ENCODE measurements around the gene UBR2. TPM values are rescaled to one million over a fixed set of nuclear protein-coding genes. Genes with fewer than 3 reads are reported as not detected.

Gene UBR2
- total and polyA plus RNA-seq, 2 of the 4 experiments (the other 2 are of a cell fraction) = 7.7 to 32.3 TPM

DNA sequence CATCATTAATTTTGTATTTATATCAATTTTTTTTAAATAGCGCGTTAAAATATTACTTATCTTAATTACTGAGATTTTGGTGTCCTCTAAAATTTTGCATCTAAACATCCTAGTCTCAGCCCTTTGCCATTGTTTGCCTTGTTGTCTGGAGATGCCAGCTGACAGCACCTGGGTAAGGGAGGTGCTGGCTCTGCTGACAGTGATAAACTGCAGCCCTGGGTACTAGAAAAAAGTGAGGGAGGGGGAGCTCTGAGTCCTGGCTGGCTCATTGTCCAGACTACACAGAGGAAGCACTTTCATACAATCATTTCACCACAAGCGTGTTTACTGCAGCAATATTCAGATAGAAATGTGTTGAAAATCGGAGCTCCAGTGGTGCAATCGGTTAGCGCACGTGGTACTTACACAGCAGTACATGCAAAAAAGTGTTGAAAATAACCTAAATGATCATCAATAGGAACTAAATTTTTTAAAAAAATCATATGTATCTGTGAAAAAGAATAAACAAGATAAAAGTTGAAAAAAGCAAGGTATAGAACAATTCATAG lies 18.5 kb upstream of the UBR2 start:
- no peak for TF ChIP-seq FOS (IDR thresholded peaks at IDR 0.05; ENCODE audit: low read depth, low read length)
- TF ChIP-seq MAFK (IDR thresholded peaks at IDR 0.05; ENCODE audit: low read depth, low read length) = no peak
- no peak for TF ChIP-seq MXI1 (IDR thresholded peaks at IDR 0.05; ENCODE audit: borderline replicate concordance, low read depth, low read length)
- TF ChIP-seq SMC3 (IDR thresholded peaks at IDR 0.05; ENCODE audit: low read depth, low read length) = no peak
- TF ChIP-seq CHD1 (IDR thresholded peaks at IDR 0.05; ENCODE audit: low read depth, low read length) = no peak
- ATAC-seq (ENCODE audit: low read depth) (no peak), DNase-seq (no peak)
- CTCF ChIA-PET = no interaction called here
- Histone ChIP-seq H2BK15ac (ENCODE audit: low read depth, low read length) (no peak overlapping the region), H3K14ac (replicated peaks; ENCODE audit: low read depth, low read length) (no peak overlapping the region), H3K36me3 (ENCODE audit: control insufficient read depth, insufficient read depth, low read length) (no peaks in the 10 kb centered on the region), H3K4me1 (ENCODE audit: control insufficient read depth, insufficient read depth, low read length) (0 out of 2 replicates have a peak, but pooled peaks cover 3% of the 10 kb centered on the region), H3K27ac (ENCODE audit: insufficient read depth, low read length) (no peak overlapping the region), H2AK9ac (replicated peaks; ENCODE audit: low read depth, low read length, poor library complexity) (no peak overlapping the region), H3K79me1 (ENCODE audit: low read depth in 1 of 2, low read length in 2 of 2) (0 out of 4 replicates have a peak, but pooled peaks cover 0 to 2% of the 10 kb centered on the region in 2 experiments), H3K23ac (ENCODE audit: low read depth, low read length) (no peak overlapping the region), H3K4me2 (ENCODE audit: low read depth, low read length) (no peak overlapping the region), H3K56ac (ENCODE audit: extremely low read depth, insufficient read depth, low read length) (no peak overlapping the region), H3K9me3 (ENCODE audit: control insufficient read depth, insufficient read depth, low read length) (no peaks in the 10 kb centered on the region), H3K4me3 (ENCODE audit: insufficient read depth, low read depth, low read length) (no peak overlapping the region), H4K20me1 (ENCODE audit: insufficient read depth, low read length) (no peaks in the 10 kb centered on the region), H2BK20ac (ENCODE audit: low read depth, low read length) (no peak overlapping the region), H3K18ac (ENCODE audit: low read depth, low read length) (no peak overlapping the region), H3K9me1 (ENCODE audit: insufficient read depth, low read length) (peaks cover 6% of the 10 kb centered on the region; the same call in 1 of the 2 replicates), H2AFZ (replicated peaks; ENCODE audit: low read length, poor library complexity) (no peak overlapping the region), H3K4ac (ENCODE audit: low read depth, low read length) (no peak overlapping the region), H2BK120ac (ENCODE audit: low read depth, low read length) (no peak overlapping the region), H2BK5ac (ENCODE audit: low read depth, low read length, poor library complexity, severe bottlenecking) (no peak overlapping the region), H2AK5ac (ENCODE audit: low read depth, low read length) (no peak overlapping the region), H4K5ac (ENCODE audit: low read depth, low read length) (no peak overlapping the region), H3K9ac (ENCODE audit: low read depth, low read length) (no peak overlapping the region), H4K91ac (ENCODE audit: insufficient read depth, low read depth, low read length) (no peak overlapping the region), H4K8ac (ENCODE audit: low read depth in 2 of 2, low read length in 2 of 2) (no peak overlapping the region), H3K27me3 (ENCODE audit: control insufficient read depth, insufficient read depth, low read length) (no peaks in the 10 kb centered on the region; the same call in 1 of the 2 replicates)
- in situ Hi-C loops (cut with MboI; ENCODE audit: low sequenced_read_pairs) (loop anchor here (5.0 to 10.0 kb wide), 2 partner anchors 283 to 470 kb away; no protein-coding TSS in a partner anchor), intact Hi-C loops (cut with micrococcal nuclease) (loop anchor here (5.0 kb wide), 1 partner anchor 283 kb away; no protein-coding TSS in a partner anchor), dilution Hi-C loops (cut with HindIII; ENCODE audit: low sequenced_read_pairs, unreplicated experiment) (no loop called here)
- no TSS peak for BruUV-seq (replicated peaks)
- WGBS, 2 experiments (ENCODE audit: extremely low coverage in 2 of 2, insufficient read length in 1 of 2) = no CpG with 5 or more reads among the region's 7 CpGs
- POLR2A ChIA-PET (ENCODE audit: unreplicated experiment) = no interaction called here
